HG03064 (cell line): ENCODE measurements around the gene ALPK1.
"Not testable (repeated sequence)": the region's sequence is repeated elsewhere in the genome, so short reads cannot be mapped to it uniquely, and the experiment has no call there.

ENCODE experiments used
- ATAC-seq: cut with Tn5 transposase; IDR thresholded peaks from one replicate; pipeline ENCODE4 v1.9.1; 2021; ENCODE audit warnings: low read depth; ENCODE audit not compliant: unreplicated experiment

ALPK1 gene

GRCh38 chr4:112282860-112283667 is 14.1 kb upstream of the ALPK1 start:
- no peak for ATAC-seq

GRCh38 chr4:112284166-112284565 is 13.0 kb upstream of the ALPK1 start:
- no peak for ATAC-seq

- ATAC-seq = no peak
Observed at GRCh38 chr4:112284662-112285411, 12.3 kb upstream of the ALPK1 start.

- peak; percentile 27 for ATAC-seq
Observed at GRCh38 chr4:112287258-112287989, 9.7 kb upstream of the ALPK1 start.

GRCh38 chr4:112288455-112288854 is 8.7 kb upstream of the ALPK1 start:
- ATAC-seq = peak; percentile 26

GRCh38 chr4:112289407-112290253 is 7.5 kb upstream of the ALPK1 start:
- no peak for ATAC-seq

GRCh38 chr4:112290341-112290740 is 6.8 kb upstream of the ALPK1 start:
- no peak for ATAC-seq

GRCh38 chr4:112299721-112300120 is 2.6 kb downstream of the ALPK1 start:
- no peak for ATAC-seq

GRCh38 chr4:112302320-112303274 is 5.4 kb downstream of the ALPK1 start:
- ATAC-seq = peak; percentile 63

- not testable (repeated sequence) for ATAC-seq
Observed at GRCh38 chr4:112305477-112305876, 8.3 kb downstream of the ALPK1 start.

- ATAC-seq = not testable (repeated sequence)
Observed at GRCh38 chr4:112309263-112309791, 12.2 kb downstream of the ALPK1 start.

- no peak for ATAC-seq
Observed at GRCh38 chr4:112311516-112311915, 14.3 kb downstream of the ALPK1 start.

- ATAC-seq = peak; percentile 97
Observed at GRCh38 chr4:112312610-112313239, 15.6 kb downstream of the ALPK1 start.

- no peak for ATAC-seq
Observed at GRCh38 chr4:112315446-112315845, 18.3 kb downstream of the ALPK1 start.

- ATAC-seq = no peak
Observed at GRCh38 chr4:112316360-112316759, 19.2 kb downstream of the ALPK1 start.

GRCh38 chr4:112318239-112319142 is 21.3 kb downstream of the ALPK1 start:
- peak; percentile 98 for ATAC-seq
